ENCODE measurements around the gene FAM187B.

- TF ChIP-seq RCOR1 (IDR thresholded peaks at IDR 0.05; ENCODE audit: low read length) (no peak), RAD21 (IDR thresholded peaks at IDR 0.05; ENCODE audit: low read length) (no peak), CTCF (IDR thresholded peaks at IDR 0.05) (no peak)
- TF ChIP-seq, protein P1, sequence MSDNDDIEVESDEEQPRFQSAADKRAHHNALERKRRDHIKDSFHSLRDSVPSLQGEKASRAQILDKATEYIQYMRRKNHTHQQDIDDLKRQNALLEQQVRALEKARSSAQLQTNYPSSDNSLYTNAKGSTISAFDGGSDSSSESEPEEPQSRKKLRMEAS (IDR thresholded peaks at IDR 0.05; ENCODE audit: low read depth), result no peak
Observed at GRCh38 chr19:35206379-35206778, 22.2 kb downstream of the FAM187B start.
